Left lung (tissue), 10 donors: ENCODE results near the gene ZNF547. TPM values are rescaled to one million over a fixed set of nuclear protein-coding genes. Genes with fewer than 3 reads are reported as not detected.

ENCODE experiments used
- ATAC-seq: fragments of 200-7000 bp; cut with Tn5 transposase; one replicate; pipeline ENCODE4 v1.9.1; 2020; ENCODE audit warnings: moderate library complexity
- DNase-seq, 4 donors: peaks; one replicate each; pipeline ENCODE4 v3.0.0-alpha.2; 2013 to 2020
- H3K27ac ChIP-seq, 2 donors: fragments of 200-600 bp; sonication (generic) in 1 of 2; one replicate each; pipeline versions ENCODE4 v1.5.0 to v1.8.0; 2020 to 2021
- H3K27me3 ChIP-seq, 2 donors: fragments of 200-600 bp; sonication (generic) in 1 of 2; one replicate each; pipeline versions ENCODE4 v1.5.0 to v1.8.0; 2020 to 2021
- H3K36me3 ChIP-seq, 2 donors: fragments of 200-600 bp; sonication (generic) in 1 of 2; one replicate each; pipeline versions ENCODE4 v1.5.0 to v1.8.0; 2020 to 2021
- H3K4me1 ChIP-seq, 2 donors: fragments of 200-600 bp; one replicate each; pipeline ENCODE4 v1.8.0; 2021
- H3K4me3 ChIP-seq, 2 donors: fragments of 200-600 bp; sonication (generic) in 1 of 2; one replicate each; pipeline versions ENCODE4 v1.5.0 to v1.8.0; 2020 to 2021; ENCODE audit warnings: mild to moderate bottlenecking in 1 of 2
- H3K9me3 ChIP-seq, 2 donors: fragments of 200-600 bp; sonication (generic) in 1 of 2; one replicate each; pipeline versions ENCODE4 v1.5.0 to v1.8.0; 2020 to 2021
- intact Hi-C, 2 donors: fragments of 100-400 bp; cut with DNase I; formaldehyde crosslinking; loops; one replicate each; pipeline versions ENCODE4 v1.11.2 to v1.14.2; 2022
- polyA plus RNA-seq, 6 donors: library from polyadenylated mRNA; unstranded; fragments of 120-200 nt; gene quantifications; one replicate each; pipeline ENCODE4 v1.2.1, GENCODE V29; 2013; ENCODE audit not compliant: insufficient read length in 6 of 6
- total RNA-seq, 2 donors: library from RNA; stranded (reverse); fragmentation: NEBNext Ultra II Directional; extraction: Animal tissue kit (Norgen Biotek cat#: 25700); gene quantifications; one replicate each; pipeline ENCODE4 v1.2.1, GENCODE V29; 2021
- TF ChIP-seq, protein P1 (sequence below), 2 donors: fragments of 200-600 bp; sonication (generic) in 1 of 2; IDR thresholded peaks; one replicate each; pipeline versions ENCODE4 v1.5.0 to v1.8.0; 2021; ENCODE audit warnings: antibody characterized with exemption in 2 of 2
- donor health status: DM: no; HTN: yes; CAD: no.
- donor health status: DM: no; HTN: no; CAD: no.

The ZNF547 gene
- total and polyA plus RNA-seq, 8 donors, result 2.3 to 8.2 (median 6.1) TPM

GRCh38 chr19:57320180-57321084 is 42.9 kb upstream of the ZNF547 start, which contains the start of gene ZNF543:
ZNF543 (plus strand) TSS chr19:57320472; CDS start chr19:57320854, 382 bp downstream.
- Histone ChIP-seq H3K4me1 (peaks cover 9 to 19% of the 10 kb centered on the region in 2 donors), H3K27ac (peak within 1 kb of the TSS; percentile 83 to 84), H3K4me3 (peak within 1 kb of the TSS; percentile 78 to 94), H3K27me3 (peaks cover 9 to 34% of the 10 kb centered on the region in 2 donors), H3K9me3 (peaks cover 0 to 3% of the 10 kb centered on the region in 2 donors), H3K36me3 (peaks cover 6 to 23% of the 10 kb centered on the region in 2 donors)
- TF ChIP-seq, protein P1, sequence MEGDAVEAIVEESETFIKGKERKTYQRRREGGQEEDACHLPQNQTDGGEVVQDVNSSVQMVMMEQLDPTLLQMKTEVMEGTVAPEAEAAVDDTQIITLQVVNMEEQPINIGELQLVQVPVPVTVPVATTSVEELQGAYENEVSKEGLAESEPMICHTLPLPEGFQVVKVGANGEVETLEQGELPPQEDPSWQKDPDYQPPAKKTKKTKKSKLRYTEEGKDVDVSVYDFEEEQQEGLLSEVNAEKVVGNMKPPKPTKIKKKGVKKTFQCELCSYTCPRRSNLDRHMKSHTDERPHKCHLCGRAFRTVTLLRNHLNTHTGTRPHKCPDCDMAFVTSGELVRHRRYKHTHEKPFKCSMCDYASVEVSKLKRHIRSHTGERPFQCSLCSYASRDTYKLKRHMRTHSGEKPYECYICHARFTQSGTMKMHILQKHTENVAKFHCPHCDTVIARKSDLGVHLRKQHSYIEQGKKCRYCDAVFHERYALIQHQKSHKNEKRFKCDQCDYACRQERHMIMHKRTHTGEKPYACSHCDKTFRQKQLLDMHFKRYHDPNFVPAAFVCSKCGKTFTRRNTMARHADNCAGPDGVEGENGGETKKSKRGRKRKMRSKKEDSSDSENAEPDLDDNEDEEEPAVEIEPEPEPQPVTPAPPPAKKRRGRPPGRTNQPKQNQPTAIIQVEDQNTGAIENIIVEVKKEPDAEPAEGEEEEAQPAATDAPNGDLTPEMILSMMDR (IDR thresholded peaks at IDR 0.05), result no peak
- ATAC-seq, result peak; percentile 100
- peak; percentile 96 to 98 (median 97) for DNase-seq
- intact Hi-C loops, result no loop called here

DNA sequence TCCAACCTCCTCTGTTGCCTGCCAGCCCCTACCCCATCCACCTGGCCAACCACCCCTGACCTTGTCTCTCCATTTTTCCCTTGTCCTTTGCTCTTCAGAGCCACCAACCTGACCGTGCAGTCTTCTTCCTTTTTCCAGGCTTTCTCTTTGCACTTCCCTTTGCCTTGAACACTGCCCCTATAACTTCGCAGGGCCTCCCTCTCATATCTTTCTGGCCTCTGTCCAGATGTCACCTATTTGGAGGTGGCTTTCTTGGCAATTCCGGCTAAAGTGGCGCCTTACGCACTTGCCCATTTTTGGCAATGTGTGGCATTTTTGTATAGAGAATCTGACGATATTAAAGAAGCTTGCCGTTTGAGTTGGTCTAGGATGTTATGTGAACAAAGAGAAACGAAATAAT is 42.2 kb upstream of the ZNF547 start:
- no peak for DNase-seq
- Histone ChIP-seq H3K4me3 (peak overlapping the region; percentile 78 to 94), H3K36me3 (peaks cover 6 to 30% of the 10 kb centered on the region in 2 donors), H3K4me1 (peaks cover 9 to 19% of the 10 kb centered on the region in 2 donors), H3K9me3 (peaks cover 0 to 3% of the 10 kb centered on the region in 2 donors), H3K27ac (peak overlapping the region in 1 of 2 donors; percentile 84), H3K27me3 (peaks cover 9 to 27% of the 10 kb centered on the region in 2 donors)
- intact Hi-C loops, result no loop called here
- no peak for ATAC-seq
- TF ChIP-seq, protein P1 (IDR thresholded peaks at IDR 0.05), result no peak

GRCh38 chr19:57321751-57322150 is 41.6 kb upstream of the ZNF547 start:
- TF ChIP-seq, protein P1 (IDR thresholded peaks at IDR 0.05), result no peak
- ATAC-seq (no peak), DNase-seq (no peak)
- peak overlapping the region; percentile 78 to 94 for H3K4me3 ChIP-seq
- peaks cover 6 to 36% of the 10 kb centered on the region in 2 donors for H3K36me3 ChIP-seq
- intact Hi-C loops, result no loop called here
- H3K9me3 ChIP-seq, result peaks cover 0 to 5% of the 10 kb centered on the region in 2 donors
- peaks cover 9 to 21% of the 10 kb centered on the region in 2 donors for H3K27me3 ChIP-seq
- H3K4me1 ChIP-seq, result peaks cover 9 to 19% of the 10 kb centered on the region in 2 donors
- no peak overlapping the region for H3K27ac ChIP-seq

GRCh38 chr19:57324992-57325391 is 38.4 kb upstream of the ZNF547 start:
- H3K27ac ChIP-seq, result no peak overlapping the region
- H3K4me3 ChIP-seq, result no peak overlapping the region
- intact Hi-C loops, result no loop called here
- peaks cover 9 to 19% of the 10 kb centered on the region in 2 donors for H3K4me1 ChIP-seq
- H3K36me3 ChIP-seq, result peaks cover 10 to 69% of the 10 kb centered on the region in 2 donors
- no peak for DNase-seq
- H3K9me3 ChIP-seq, result peaks cover 0 to 32% of the 10 kb centered on the region in 2 donors
- ATAC-seq, result no peak
- H3K27me3 ChIP-seq, result no peaks in the 10 kb centered on the region
- TF ChIP-seq, protein P1 (IDR thresholded peaks at IDR 0.05), result no peak

DNA sequence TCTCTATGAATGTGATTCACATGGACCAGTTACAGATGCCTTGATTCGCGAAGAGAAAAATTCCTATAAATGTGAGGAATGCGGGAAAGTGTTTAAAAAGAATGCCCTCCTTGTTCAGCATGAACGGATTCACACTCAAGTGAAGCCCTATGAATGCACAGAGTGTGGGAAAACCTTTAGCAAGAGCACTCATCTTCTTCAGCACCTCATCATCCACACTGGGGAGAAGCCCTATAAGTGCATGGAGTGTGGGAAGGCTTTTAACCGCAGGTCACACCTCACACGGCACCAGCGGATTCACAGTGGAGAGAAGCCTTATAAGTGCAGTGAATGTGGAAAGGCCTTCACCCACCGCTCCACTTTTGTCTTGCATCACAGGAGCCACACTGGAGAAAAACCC is 35.4 kb upstream of the ZNF547 start:
- no peaks in the 10 kb centered on the region for H3K27me3 ChIP-seq
- H3K4me1 ChIP-seq, result no peaks in the 10 kb centered on the region
- H3K4me3 ChIP-seq, result no peak overlapping the region
- peaks cover 10 to 85% of the 10 kb centered on the region in 2 donors for H3K36me3 ChIP-seq
- no peak overlapping the region for H3K27ac ChIP-seq
- H3K9me3 ChIP-seq, result peaks cover 0 to 43% of the 10 kb centered on the region in 2 donors
- no peak for ATAC-seq
- no peak for DNase-seq
- TF ChIP-seq, protein P1 (IDR thresholded peaks at IDR 0.05), result no peak
- intact Hi-C loops, result no loop called here
